HG03064 (cell line): ENCODE measurements around the gene MRPS10.

ENCODE experiments used
- ATAC-seq: cut with Tn5 transposase; IDR thresholded peaks from one replicate; pipeline ENCODE4 v1.9.1; 2021; ENCODE audit warnings: low read depth; ENCODE audit not compliant: unreplicated experiment

Gene MRPS10

DNA sequence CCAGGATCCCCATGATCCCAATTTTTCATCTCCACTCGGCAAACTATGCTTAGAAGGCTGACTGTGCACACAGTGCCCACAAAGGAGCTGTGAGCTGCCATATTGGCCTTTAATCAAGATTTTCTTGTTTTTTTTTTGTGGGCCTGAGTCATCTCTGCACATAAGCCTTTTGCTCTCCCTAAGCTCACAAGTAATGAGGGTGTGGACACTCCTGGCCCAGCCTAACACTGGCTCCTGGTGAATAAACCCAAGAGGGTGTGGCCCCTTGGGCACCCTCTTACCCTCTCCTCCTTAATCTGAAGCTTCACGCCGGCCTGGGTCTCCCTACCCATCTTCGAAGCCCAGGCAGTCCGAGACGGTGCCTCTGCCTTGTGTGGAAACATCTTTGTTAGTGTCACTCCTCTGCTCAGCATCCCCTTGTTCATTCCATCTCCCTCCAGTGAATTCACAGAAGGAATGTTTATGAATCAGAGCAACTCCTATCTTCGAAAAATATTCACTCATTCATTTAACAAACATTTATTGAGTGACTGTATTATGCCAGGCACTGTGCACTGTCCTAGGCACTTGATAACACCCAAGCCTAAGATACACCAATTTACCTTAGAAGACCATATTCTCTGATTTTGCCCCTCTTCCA is 22.2 kb upstream of the MRPS10 start:
- ATAC-seq, result no peak

DNA sequence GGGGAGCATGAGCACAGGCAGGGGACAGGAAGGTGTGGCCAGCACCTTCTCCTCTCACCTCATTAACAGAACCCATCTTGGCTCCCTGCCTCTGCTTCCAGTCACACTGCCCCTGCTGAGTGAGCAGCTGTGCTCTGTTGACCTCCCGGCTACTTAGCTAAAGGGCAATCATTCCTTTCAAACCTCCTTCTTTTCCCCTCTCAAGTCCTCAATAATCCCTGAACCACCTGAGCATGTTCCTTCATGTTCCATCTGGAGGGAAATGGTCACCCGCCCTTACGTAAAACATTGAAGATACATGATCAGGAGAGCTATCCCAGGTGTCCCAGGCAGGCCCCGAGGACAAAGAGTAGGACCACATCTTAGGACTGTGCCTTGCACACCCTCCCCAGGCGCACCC is 21.7 kb upstream of the MRPS10 start:
- no peak for ATAC-seq

DNA sequence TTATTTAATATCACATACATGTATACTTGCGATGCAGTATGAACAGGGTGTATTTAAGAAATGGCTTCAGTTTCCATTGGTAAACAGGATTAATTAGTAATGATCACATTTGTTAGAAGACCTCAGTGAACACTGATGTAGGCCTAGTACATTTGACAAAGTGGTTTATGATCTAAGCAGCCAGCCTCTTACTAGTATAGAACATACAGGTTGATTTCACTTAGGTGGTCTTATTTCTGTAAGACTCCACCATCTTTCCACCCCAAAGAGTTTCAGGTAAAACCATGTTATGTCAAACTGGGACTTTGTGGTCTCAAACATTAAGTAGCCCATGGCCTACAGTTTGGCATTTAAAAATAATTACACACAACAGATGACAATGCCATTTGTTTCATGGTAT is 20.2 kb upstream of the MRPS10 start:
- no peak for ATAC-seq

DNA sequence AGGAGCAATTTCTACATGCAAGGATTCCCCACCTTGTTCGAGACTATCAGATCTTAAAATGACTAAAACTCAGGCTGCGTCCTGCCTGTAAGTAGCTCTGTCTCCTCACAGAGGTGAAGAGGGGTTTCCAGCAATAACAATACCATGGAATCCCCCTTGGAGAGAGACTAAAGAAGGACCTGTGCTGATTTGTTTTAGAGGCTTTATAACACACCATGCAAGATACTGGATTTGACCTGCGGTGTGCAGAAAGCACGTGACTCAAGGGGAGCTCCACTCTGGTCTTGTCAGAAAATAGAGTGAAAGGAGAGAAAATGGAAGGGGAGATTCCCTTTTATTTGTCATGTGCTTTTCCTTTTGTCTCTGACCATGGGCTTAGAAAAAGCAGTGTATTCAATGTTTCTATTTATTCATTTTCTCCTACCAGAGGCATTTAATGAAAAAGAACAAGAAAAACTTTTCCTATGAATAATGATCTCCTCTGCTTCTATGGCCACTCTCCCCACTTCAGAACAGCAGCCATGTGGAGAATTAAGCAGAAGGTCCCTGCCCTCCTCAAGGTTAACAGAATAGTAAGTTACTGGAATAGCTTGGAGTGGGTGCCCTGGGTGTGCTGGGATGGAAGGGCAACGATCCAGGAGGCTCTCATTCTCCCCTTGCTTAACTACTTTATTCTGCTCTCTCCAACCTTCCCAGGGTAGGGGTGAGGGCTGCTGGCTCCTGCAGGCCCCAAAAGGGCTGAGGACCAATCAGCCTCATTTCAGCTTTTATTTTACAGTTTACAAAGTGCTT is 19.2 kb upstream of the MRPS10 start:
- no peak for ATAC-seq

DNA sequence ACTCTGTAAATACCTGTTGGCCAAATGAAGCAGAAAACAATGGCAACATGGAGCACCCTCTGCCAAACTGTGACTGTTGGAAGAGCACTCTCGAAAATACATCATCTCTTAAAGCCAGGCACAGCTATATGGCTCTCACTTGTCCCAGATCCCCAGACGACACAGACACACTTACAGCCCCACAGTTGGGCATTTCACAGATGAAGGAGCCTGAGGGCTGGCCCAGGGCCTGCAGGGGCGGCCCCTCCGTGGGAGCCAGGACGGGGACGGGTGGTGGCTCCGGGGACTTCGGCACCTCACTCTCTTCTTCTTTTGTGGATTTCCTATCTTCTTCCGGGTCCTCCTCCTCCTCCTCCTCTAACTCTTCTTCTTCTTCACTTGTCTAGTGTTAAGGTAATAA is 18.4 kb upstream of the MRPS10 start:
- ATAC-seq, result no peak

DNA sequence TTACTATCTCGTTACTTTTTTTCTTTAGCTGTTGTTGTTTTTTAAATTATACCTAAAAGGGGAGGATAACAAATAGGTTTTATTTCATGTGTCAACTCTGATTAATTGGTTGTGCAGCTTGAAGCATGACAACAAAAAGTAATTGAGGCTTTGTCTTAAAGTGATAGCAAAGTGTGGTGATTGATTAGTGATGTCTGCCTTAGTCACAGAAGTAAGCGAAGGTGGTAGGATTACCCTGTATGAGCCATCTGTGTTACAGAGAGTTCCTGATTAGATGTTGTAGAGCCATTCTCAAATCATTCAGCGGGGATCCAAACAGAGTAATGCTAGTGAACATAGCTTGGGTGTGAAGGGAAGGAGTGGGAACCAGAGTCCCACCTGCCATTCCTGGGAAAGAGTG is 14.4 kb upstream of the MRPS10 start:
- ATAC-seq, result no peak

DNA sequence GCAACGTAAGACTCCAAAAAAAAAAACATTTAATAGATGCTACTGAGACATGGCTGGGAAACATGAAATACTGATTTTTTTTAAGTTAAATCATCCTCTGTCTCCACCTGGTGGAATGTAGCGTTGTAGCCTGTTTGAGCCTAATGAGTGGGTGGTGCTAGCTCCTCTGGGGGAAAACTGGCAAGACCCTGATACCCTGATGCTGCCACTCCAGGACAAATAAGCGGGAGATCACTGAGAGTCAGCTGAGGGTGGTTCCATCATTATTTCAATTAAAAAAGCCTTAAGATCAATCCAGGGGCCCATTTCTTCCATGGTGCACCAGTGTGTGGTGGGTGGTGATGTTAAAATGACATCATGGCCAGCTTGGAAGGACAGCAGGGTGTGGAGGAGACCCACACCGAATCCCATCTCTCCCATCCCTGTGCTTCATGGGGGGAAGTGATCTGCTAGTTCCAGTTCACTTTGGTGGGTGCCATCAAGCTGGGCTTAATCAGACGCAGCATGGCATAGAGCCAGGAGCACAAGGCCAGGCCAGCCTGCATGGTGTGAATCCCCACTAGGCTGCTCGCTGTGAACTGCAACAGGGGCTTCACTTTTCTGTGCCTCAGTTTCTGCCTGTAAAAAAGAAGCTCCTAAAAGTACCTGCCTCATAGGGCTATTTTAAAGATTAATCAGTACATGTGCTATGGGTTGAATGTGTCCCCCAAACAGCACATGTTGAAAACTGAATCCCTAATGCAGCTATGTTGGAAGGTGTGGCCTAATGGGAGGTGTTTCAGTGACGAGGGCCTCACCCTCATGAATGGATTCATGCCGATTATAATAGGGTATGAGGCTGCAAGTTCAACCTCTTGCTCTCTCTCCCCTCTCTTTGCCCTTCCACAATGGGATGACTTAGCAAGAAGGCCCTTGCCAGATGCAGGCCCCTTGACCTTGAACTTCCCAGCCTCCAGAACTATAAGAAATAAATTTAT is 13.0 kb upstream of the MRPS10 start:
- no peak for ATAC-seq

DNA sequence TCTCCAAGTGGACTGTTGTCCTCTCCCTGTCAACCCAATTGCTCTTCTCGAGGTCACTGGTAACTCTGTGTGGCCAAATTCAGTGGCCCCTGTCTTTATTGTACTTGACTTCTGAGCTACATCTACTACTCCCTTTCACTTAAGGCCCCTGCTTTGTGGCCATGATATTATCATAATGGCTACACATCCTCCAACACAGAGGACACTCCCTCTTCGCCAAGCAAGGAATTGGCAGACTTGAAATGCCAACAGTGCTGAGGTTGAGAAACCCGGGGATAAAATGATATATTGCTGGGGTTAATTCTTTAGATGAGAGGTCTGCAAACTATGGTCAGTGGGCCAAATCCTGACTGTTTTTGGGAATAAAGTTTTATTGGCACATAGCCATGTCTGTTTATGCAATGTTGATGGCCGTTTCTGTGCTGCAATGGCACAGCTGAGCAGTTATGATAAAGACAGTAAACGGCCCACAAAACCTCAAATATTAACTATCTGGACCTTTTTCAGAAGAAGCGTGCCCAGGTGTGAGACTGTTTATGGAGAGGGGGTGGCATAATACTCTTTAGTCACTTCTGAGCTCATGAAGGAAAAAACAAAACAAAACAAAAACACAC is 12.0 kb upstream of the MRPS10 start:
- no peak for ATAC-seq

DNA sequence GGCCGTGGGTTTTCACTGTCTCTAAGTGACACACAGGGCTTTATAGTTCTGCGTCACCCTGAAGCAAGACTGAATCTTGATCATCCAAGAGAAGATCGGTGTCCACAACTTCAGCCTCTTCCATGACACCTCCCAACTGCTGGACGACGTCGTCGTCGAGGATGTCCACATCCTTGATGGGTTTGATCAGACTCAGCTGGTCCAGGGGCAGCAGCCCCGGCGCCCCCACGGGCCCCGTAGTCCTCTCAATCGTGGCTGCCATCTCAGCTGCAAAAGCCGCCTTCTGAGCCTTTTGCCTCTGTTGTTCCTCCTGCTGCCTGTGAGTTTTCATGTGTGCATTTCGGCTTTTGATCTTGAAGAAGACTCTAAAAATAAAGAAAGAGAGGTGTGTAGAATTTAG is 10.6 kb upstream of the MRPS10 start:
- ATAC-seq, result no peak

DNA sequence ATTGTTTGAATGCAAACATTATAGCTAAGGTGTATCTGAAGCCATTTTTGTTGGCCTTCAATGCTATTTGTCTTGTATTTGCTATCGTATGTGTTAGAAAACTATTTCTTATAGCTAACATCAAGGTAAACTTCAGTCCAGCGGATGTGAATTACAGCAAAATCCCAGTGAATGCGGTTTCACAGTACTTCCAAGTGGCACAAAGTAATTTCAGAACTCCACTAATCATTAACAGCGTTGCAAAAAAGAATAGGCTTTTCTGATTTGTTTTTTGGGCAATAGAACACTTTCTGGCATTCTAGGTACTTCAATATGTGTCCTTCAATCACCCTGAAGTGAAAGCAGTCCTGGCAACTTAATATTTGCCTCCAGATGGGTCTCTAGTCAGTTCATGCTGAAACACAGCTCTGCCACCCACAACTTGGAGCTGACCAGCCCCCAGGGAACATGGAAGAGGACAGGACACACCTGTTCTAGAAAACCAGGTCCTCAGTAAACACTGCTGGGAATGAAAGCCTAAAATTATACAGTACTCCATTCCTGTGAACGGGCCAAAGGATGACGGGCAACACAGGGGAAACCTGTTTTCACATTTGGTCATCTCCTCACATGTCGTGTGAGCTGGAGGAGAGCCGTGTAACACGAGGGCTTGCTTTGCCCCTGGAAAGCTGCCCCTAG is 9.7 kb upstream of the MRPS10 start:
- ATAC-seq, result no peak

DNA sequence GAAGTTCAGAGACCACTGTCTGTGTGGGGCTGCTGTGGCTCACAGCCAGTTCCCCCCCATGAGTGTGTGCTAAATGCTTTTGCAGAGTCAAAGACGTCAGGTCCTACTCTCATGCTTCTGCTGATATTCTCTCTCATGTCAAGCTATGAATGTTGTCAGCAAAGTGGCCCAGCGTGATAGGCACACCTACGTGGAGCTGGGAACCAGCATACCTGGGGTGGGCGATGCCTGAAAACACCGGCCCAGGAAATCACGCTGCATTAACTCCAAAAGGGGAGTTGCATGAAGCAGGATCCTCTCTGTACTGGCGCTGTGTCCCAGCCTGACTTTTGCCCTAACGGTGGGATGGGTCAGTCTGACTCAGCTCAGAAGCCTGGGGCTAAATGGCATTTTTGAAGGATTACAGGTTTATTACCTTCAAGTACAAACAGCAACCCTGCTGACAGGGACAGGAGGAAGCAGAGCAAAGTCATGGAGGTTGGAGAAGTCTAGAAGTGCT is 9.0 kb upstream of the MRPS10 start:
- ATAC-seq, result no peak

DNA sequence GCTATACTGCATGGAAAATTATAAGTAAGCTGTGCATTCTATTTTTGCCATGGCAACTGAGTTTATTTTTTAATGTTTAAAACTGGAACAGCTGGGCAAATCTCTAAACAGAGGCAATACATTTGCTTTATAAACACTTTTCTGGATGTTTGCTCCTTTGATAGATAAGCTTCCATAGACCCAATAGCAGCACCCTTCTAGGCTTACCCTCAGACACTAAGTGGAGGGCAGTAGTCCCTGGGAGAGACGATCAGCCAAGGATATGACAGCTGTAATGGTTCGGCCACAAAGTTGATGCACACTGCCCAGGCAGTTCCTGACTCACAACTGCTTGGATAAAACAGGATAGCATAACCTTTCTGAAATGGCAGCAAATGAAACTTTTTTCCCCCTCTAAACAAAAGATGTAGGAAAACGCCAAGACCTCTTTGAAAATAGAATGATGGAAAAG is 8.5 kb upstream of the MRPS10 start:
- no peak for ATAC-seq

DNA sequence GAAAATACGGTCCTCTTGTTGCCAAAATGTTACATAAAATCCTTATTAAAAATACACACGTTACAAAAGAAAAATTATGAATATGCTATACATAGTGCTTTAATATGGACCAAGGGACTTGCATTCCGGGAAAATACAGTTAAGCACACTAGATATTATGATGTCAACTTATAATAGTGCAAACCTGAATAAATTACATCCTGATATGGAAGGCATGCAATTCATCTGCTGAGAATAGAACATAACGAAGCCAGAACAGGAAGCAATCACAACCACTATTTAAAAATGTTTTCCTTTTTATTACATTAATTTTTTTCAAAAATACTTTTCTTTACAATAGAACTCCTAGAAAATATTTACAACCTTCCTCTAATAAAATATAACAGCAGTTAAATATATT is 7.8 kb upstream of the MRPS10 start:
- ATAC-seq, result no peak

DNA sequence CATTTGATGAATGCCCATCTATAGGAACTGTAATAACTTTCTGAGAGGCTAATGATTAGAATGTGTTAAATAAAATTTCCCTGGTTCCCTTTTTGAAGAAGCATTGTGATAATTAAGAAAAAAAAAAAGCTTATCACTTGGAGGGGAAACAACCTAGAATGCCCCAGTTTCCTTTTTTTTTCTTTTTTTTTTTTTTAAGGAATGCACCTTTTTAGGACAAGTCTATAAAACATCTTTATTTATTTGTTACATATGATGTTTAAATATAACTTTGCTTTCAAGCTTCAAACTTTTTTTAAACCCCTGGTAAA is 7.3 kb upstream of the MRPS10 start:
- no peak for ATAC-seq

DNA sequence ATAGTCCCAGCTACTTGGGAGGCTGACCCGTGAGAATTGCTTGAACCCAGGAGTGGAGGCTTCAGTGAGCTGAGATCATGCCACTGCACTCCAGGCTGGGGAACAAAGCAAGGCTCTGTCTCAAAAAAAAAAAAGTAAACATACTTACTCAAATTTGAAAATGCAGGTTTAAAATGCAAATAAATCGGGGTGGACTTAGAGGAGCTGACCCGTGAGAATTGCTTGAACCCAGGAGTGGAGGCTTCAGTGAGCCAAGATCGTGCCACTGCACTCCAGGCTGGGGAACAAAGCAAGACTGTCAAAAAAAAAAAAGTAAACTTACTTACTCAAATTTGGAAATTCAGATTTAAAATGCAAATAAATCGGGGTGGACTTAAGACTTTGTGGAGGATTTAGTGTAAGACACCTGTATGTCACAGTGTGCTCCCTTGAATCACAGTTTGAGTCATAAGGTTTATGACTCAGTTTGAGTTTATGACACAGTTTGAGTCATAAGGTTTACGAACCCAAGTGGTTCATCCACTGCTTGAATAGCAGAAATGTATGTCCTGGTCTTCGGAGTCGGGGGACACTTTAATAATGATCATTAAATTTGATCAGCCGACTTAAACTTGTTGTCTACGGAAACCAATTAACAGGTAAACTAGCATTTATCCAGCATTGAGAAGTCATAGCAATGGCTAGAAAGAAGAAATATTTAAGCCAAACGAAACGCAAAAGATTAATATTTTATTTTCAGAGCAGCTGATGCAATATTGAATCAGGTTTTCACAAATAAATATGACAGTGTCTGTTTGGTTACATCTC is 6.8 kb upstream of the MRPS10 start:
- peak; percentile 84 for ATAC-seq

DNA sequence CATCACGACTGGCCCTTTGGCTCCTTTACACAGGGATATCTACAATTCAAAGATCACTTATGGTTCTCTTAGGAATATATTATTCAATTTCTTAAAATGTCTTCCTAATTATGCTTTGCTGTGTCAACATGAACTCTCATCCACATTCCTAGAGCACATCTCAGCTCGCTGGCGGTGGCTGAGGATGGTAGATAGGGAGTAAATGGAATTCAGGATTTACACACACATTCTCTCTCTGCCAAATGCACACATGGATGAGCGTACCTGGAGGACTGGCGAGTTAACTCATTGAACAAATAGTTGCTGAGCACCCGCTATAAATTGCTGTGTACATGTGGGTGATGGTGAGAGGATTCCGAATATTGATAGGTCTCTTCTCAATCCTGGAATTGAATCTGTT is 4.8 kb upstream of the MRPS10 start:
- ATAC-seq, result no peak

DNA sequence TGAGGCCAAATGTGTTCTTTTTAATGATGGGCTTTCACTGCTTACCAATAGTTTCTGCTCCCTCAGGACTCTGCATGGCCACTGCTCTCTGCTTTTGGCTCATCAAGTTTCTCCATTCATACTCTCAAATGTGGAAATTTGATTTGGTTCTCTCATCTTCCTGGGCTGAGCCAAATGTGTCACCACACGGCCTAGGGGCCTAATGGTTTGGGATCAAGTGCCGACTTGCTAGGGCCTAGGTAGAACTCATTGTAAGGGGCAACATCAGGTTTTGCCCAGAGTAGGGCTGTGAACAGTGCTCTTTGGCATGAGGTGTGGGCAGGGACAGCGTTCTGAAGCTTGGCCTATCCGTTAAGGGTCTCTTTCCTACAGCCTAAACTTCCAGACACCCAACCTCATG is 3.9 kb upstream of the MRPS10 start:
- no peak for ATAC-seq

DNA sequence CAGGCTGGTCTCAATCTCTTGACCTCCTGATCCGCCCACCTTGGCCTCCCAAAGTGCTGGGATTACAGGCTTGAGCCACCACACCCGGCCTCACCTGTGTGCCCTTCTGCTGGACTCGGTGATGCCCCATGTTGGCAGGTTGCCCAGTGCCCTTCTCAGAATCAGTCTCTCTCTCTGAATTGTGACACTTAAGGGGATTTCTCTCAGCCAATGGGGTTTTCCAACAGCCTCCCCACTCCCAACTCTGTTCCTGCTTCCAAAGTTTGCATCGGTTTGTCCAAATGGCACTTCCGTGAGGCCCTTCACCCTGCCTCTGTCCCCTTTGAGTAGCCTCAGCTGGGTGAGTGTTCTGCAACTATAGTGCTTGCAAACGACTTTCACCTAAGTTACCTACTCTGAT is 3.1 kb upstream of the MRPS10 start:
- no peak for ATAC-seq

DNA sequence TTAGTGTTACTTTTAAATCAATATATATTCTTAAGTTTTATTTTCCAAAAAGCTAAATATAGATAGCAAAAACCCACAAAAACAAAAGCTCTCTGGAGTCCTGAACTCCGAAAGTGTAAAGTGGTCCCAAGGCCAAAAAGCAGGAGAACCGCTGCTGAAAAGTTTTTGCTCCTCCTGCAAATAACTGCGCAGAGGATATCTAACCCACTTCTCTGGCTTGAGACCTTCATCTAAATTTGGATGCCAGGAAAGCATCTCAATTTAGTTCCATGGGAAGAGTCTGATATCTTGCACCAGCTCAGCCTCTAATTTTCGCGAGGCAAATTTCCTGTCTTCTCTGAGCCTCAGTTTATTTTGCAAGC is 523 bp downstream of the MRPS10 start:
- no peak for ATAC-seq
